Measurements from ENCODE around the gene PTPN2.

Gene PTPN2

DNA sequence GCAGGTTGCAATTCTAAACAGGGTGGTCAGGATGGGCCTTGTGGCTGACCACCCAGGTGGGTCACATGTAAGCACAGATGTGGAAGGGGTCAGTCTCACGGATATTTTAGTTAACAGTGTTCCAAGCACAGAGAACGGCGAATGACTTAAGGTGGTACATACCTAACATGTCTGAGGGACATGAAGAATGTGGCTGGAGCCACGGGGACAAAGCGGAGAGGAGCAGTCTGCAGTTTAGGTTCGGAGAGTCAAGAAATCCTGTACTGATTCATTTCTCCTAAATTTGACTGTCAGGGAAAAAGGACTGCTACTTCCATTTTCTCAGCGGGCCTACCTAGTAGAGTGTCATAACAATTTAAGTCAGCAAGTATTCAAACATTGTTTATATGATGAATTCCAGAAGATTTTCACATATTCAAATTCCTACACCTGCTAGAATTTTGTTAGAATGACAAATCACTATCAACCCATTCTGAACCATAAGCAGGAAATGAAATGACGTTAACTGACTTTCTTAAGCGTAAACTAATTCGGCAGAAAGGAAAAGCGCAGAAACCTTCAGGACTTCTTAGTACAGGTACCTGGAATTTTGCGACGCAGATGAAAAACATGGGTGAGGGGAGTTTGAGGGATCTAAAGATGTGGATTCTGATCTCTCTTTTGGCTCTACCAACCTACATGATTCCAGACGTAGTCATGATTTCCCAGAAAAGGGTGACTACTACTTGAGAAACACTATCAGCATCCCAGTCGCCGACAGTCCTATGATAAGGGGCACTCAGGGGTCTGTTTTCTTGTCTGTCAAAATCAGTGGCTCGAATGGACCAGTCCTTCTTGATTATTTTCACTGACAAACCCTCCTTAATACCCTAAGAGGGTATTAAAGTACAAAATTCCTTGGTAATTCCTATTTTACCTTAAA lies 41.3 kb downstream of the PTPN2 start (continued):
- TF ChIP-seq ZNF692 (tag by site-specific recombination; IDR thresholded peaks at IDR 0.05) (no peak), CTCF (tag by site-specific recombination; IDR thresholded peaks at IDR 0.05) (no peak), ZNF530 (tag by site-specific recombination; IDR thresholded peaks at IDR 0.05; ENCODE audit: low read depth) (no peak), SCRT2 (tag by site-specific recombination; IDR thresholded peaks at IDR 0.05) (no peak), ZNF792 (tag by site-specific recombination; IDR thresholded peaks at IDR 0.05) (no peak)
- TF ChIP-seq, protein P1, sequence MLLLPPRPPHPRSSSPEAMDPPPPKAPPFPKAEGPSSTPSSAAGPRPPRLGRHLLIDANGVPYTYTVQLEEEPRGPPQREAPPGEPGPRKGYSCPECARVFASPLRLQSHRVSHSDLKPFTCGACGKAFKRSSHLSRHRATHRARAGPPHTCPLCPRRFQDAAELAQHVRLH (tag by site-specific recombination; IDR thresholded peaks at IDR 0.05): no peak

- TF ChIP-seq ZNF658 (tag by site-specific recombination; IDR thresholded peaks at IDR 0.05) (no peak), ZFP69B (tag by site-specific recombination; IDR thresholded peaks at IDR 0.05) (no peak), ZNF112 (tag by site-specific recombination; IDR thresholded peaks at IDR 0.05) (no peak), GFI1B (tag by site-specific recombination; IDR thresholded peaks at IDR 0.05) (no peak), ZNF114 (tag by site-specific recombination; IDR thresholded peaks at IDR 0.05) (no peak), ZNF654 (tag by site-specific recombination; IDR thresholded peaks at IDR 0.05; ENCODE audit: low read depth) (no peak), ZNF768 (tag by site-specific recombination; IDR thresholded peaks at IDR 0.05) (no peak), ZNF302 (tag by site-specific recombination; IDR thresholded peaks at IDR 0.05; ENCODE audit: low read depth) (no peak), ZNF544 (tag by site-specific recombination; IDR thresholded peaks at IDR 0.05) (no peak), ZNF24 (tag by site-specific recombination; IDR thresholded peaks at IDR 0.05) (no peak), MEIS1 (CRISPR knock-in tag; IDR thresholded peaks at IDR 0.05; ENCODE audit: borderline replicate concordance) (no peak), ZNF362 (tag by site-specific recombination; IDR thresholded peaks at IDR 0.05) (no peak), KLF16 (tag by site-specific recombination; IDR thresholded peaks at IDR 0.05) (no peak), ZNF549 (tag by site-specific recombination; IDR thresholded peaks at IDR 0.05) (no peak), GLIS2 (tag by site-specific recombination; IDR thresholded peaks at IDR 0.05) (no peak), ZNF121 (tag by site-specific recombination; IDR thresholded peaks at IDR 0.05) (no peak), TCF7L2 (IDR thresholded peaks at IDR 0.05; ENCODE audit: borderline replicate concordance, low read depth, low read length) (no peak), ZIC2 (tag by site-specific recombination; IDR thresholded peaks at IDR 0.05) (no peak)
- TF ChIP-seq, protein P2, sequence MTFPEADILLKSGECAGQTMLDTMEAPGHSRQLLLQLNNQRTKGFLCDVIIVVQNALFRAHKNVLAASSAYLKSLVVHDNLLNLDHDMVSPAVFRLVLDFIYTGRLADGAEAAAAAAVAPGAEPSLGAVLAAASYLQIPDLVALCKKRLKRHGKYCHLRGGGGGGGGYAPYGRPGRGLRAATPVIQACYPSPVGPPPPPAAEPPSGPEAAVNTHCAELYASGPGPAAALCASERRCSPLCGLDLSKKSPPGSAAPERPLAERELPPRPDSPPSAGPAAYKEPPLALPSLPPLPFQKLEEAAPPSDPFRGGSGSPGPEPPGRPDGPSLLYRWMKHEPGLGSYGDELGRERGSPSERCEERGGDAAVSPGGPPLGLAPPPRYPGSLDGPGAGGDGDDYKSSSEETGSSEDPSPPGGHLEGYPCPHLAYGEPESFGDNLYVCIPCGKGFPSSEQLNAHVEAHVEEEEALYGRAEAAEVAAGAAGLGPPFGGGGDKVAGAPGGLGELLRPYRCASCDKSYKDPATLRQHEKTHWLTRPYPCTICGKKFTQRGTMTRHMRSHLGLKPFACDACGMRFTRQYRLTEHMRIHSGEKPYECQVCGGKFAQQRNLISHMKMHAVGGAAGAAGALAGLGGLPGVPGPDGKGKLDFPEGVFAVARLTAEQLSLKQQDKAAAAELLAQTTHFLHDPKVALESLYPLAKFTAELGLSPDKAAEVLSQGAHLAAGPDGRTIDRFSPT (tag by site-specific recombination; IDR thresholded peaks at IDR 0.05): no peak
- ChIA-PET CTCF (interaction anchor here (0.7 to 1.3 kb wide), 2 partner anchors 9 to 1040 kb away, joined by 4 to 6 read pairs; no protein-coding TSS in a partner anchor), POLR2A (no interaction called here)
- Histone ChIP-seq H3K4me3 (ENCODE audit: low read depth, low read length) (no peak overlapping the region), H3K36me3 (ENCODE audit: control insufficient read depth in 2 of 2, insufficient read depth in 1 of 2, low read length in 2 of 2) (peaks cover 0 to 5% of the 10 kb centered on the region in 2 experiments; a peak in 1 of 3 replicates), H3K9me3 (ENCODE audit: control insufficient read depth, insufficient read depth, low read depth, low read length) (no peaks in the 10 kb centered on the region), H3K4me1 (ENCODE audit: control insufficient read depth, insufficient read depth, low read length) (peaks cover 29% of the 10 kb centered on the region), H3K27ac (ENCODE audit: extremely low read depth, low read depth, low read length) (no peak overlapping the region)
Measured at GRCh38 chr18:12841070-12841469, 43.0 kb downstream of the PTPN2 start.
